Bronchial epithelial cell (primary cell): ENCODE data around the gene FBXL17. TPM values are rescaled to one million over a fixed set of nuclear protein-coding genes. Genes with fewer than 3 reads are reported as not detected.
A peak's percentile ranks its signal among the peaks of the same experiment; 100 is the strongest.

Experiments
- DNase-seq: peaks from one replicate; pipeline ENCODE4 v3.0.0-alpha.2; 2010; ENCODE audit warnings: low read depth
- FAIRE-seq: peaks from 2 replicates; lab custom pipeline; 2011; peaks lifted over from hg19 to GRCh38; lab: Jason Lieb, UNC
- H3K27me3 ChIP-seq: 2 replicates; pipeline ENCODE4 v1.5.1; 2011; ENCODE audit warnings: low read length; ENCODE audit not compliant: control insufficient read depth, insufficient read depth
- H3K36me3 ChIP-seq: 2 replicates; pipeline ENCODE4 v1.5.1; 2011; ENCODE audit warnings: low read length; ENCODE audit not compliant: control insufficient read depth, insufficient read depth
- H3K4me3 ChIP-seq: 2 replicates; pipeline ENCODE4 v1.5.1; 2011; ENCODE audit warnings: mild to moderate bottlenecking, low read depth, low read length, control low read depth
- CTCF ChIP-seq: IDR thresholded peaks from 2 replicates; pipeline ENCODE4 v1.5.1; 2011; ENCODE audit warnings: mild to moderate bottlenecking, moderate library complexity, low read length, control low read depth, inconsistent platforms; ENCODE audit not compliant: insufficient read depth, severe bottlenecking
- total RNA-seq: library from RNA; depleted of rRNA; stranded (reverse); fragments of >200 nt; gene quantifications from 2 replicates; pipeline ENCODE4 v1.2.1, GENCODE V29; 2014

The FBXL17 gene
- total RNA-seq, 1 donor from 2014 or later, result 6.6 TPM

GRCh38 chr5:108263338-108263737 is 118.6 kb downstream of the FBXL17 start:
- no peaks in the 10 kb centered on the region for H3K27me3 ChIP-seq
- no peak overlapping the region for H3K4me3 ChIP-seq
- no peak for TF ChIP-seq CTCF
- FAIRE-seq (no peak), DNase-seq (no peak)
- H3K36me3 ChIP-seq, result no peaks in the 10 kb centered on the region

- no peak for TF ChIP-seq CTCF
- FAIRE-seq, result no peak
- Histone ChIP-seq H3K4me3 (no peak overlapping the region), H3K36me3 (no peaks in the 10 kb centered on the region), H3K27me3 (no peaks in the 10 kb centered on the region)
- no peak for DNase-seq
Measured at GRCh38 chr5:108260858-108261170, 121.1 kb downstream of the FBXL17 start.

GRCh38 chr5:108260117-108260857 is 121.6 kb downstream of the FBXL17 start:
- DNase-seq (peak; percentile 78), FAIRE-seq (peak; percentile 18)
- peak; percentile 94 for TF ChIP-seq CTCF
- H3K27me3 ChIP-seq, result no peaks in the 10 kb centered on the region
- H3K36me3 ChIP-seq, result no peaks in the 10 kb centered on the region
- H3K4me3 ChIP-seq, result no peak overlapping the region

- Histone ChIP-seq H3K36me3 (no peaks in the 10 kb centered on the region), H3K4me3 (no peak overlapping the region), H3K27me3 (no peaks in the 10 kb centered on the region)
- DNase-seq (peak; percentile 18), FAIRE-seq (no peak)
- no peak for TF ChIP-seq CTCF
Measured at GRCh38 chr5:108259306-108259705, 122.6 kb downstream of the FBXL17 start.

- H3K4me3 ChIP-seq, result no peak overlapping the region
- H3K36me3 ChIP-seq, result no peaks in the 10 kb centered on the region
- no peaks in the 10 kb centered on the region for H3K27me3 ChIP-seq
- FAIRE-seq, result no peak
- no peak for DNase-seq
- no peak for TF ChIP-seq CTCF
Measured at GRCh38 chr5:108257996-108258395, 123.9 kb downstream of the FBXL17 start.

GRCh38 chr5:108255468-108255867 is 126.4 kb downstream of the FBXL17 start:
- DNase-seq (no peak), FAIRE-seq (no peak)
- no peaks in the 10 kb centered on the region for H3K27me3 ChIP-seq
- H3K36me3 ChIP-seq, result no peaks in the 10 kb centered on the region
- no peak for TF ChIP-seq CTCF
- H3K4me3 ChIP-seq, result no peak overlapping the region
